IMR-90 (cell line): ENCODE results near the gene CAV2. TPM values are rescaled to one million over a fixed set of nuclear protein-coding genes. Genes with fewer than 3 reads are reported as not detected.
A peak's percentile ranks its signal among the peaks of the same experiment; 100 is the strongest.

Experiments used
- ATAC-seq: fragments of 200-7000 bp; cut with Tn5 transposase; 2 replicates; pipeline ENCODE4 v1.9.1; 2020; ENCODE audit warnings: low read depth, mild to moderate bottlenecking, moderate library complexity
- BruUV-seq: library from RNA; stranded (reverse); fragments of 400-500 nt; replicated peaks from 2 replicates; lab custom pipeline; 2021; lab: Mats Ljungman, UMichigan
- CTCF ChIA-PET: fragments of 300-600 bp; formaldehyde crosslinking; extraction: SDS; loops from one replicate; lab custom pipeline; 2021; ENCODE audit warnings: antibody characterized with exemption; lab: Yijun Ruan, JAX
- POLR2A ChIA-PET: fragments of 300-600 bp; sonication (Branson Sonifier 250); formaldehyde crosslinking; loops from one replicate; lab custom pipeline; 2022; ENCODE audit warnings: antibody characterized with exemption; ENCODE audit not compliant: unreplicated experiment; lab: Charles Lee
- DNase-seq: peaks from one replicate; pipeline ENCODE4 v3.0.0; 2013
- H2AFZ ChIP-seq: replicated peaks from 2 replicates; pipeline ENCODE3; 2013; ENCODE audit warnings: low read length, mild to moderate bottlenecking; ENCODE audit not compliant: poor library complexity
- H2AK5ac ChIP-seq: 2 replicates; pipeline ENCODE4 v1.6.1; 2013; ENCODE audit warnings: low read depth, low read length, inconsistent platforms
- H2AK9ac ChIP-seq: replicated peaks from 2 replicates; pipeline ENCODE3; 2013; ENCODE audit warnings: mild to moderate bottlenecking, low read depth, low read length, moderate library complexity; ENCODE audit not compliant: poor library complexity
- H2BK120ac ChIP-seq: 2 replicates; pipeline ENCODE4 v1.6.1; 2013; ENCODE audit warnings: low read depth, low read length, inconsistent platforms
- H2BK15ac ChIP-seq: 3 replicates; pipeline ENCODE4 v1.6.1; 2013; ENCODE audit warnings: low read depth, low read length, inconsistent platforms
- H2BK20ac ChIP-seq: 2 replicates; pipeline ENCODE4 v1.6.1; 2013; ENCODE audit warnings: low read depth, mild to moderate bottlenecking, inconsistent platforms, low read length, moderate library complexity
- H2BK5ac ChIP-seq: 2 replicates; pipeline ENCODE4 v1.6.1; 2013; ENCODE audit warnings: mild to moderate bottlenecking, low read depth, low read length, inconsistent platforms; ENCODE audit not compliant: poor library complexity, severe bottlenecking
- H3K14ac ChIP-seq: replicated peaks from 2 replicates; pipeline ENCODE4 v1.6.1; 2013; ENCODE audit warnings: low read depth, low read length, inconsistent platforms
- H3K18ac ChIP-seq: 2 replicates; pipeline ENCODE4 v1.6.1; 2013; ENCODE audit warnings: low read depth, low read length, control low read depth
- H3K23ac ChIP-seq: 2 replicates; pipeline ENCODE4 v1.6.1; 2013; ENCODE audit warnings: low read depth, low read length, inconsistent platforms
- H3K27ac ChIP-seq: 2 replicates; pipeline ENCODE4 v1.5.1; 2013; ENCODE audit warnings: mild to moderate bottlenecking, control low read depth, low read length; ENCODE audit not compliant: insufficient read depth
- H3K27me3 ChIP-seq: 2 replicates; pipeline ENCODE4 v1.6.1; 2013; ENCODE audit warnings: low read length; ENCODE audit not compliant: control insufficient read depth, insufficient read depth
- H3K36me3 ChIP-seq: 2 replicates; pipeline ENCODE4 v1.6.1; 2013; ENCODE audit warnings: low read length, mixed read lengths; ENCODE audit not compliant: control insufficient read depth, insufficient read depth
- H3K4ac ChIP-seq: 2 replicates; pipeline ENCODE4 v1.6.1; 2013; ENCODE audit warnings: low read depth, low read length, inconsistent platforms
- H3K4me1 ChIP-seq: 2 replicates; pipeline ENCODE4 v1.6.1; 2013; ENCODE audit warnings: low read length, mixed read lengths; ENCODE audit not compliant: control insufficient read depth, insufficient read depth
- H3K4me2 ChIP-seq: 2 replicates; pipeline ENCODE4 v1.6.1; 2013; ENCODE audit warnings: low read depth, mild to moderate bottlenecking, control low read depth, low read length, moderate library complexity
- H3K4me3 ChIP-seq: 2 replicates; pipeline ENCODE4 v1.5.1; 2013; ENCODE audit warnings: low read depth, mild to moderate bottlenecking, control low read depth, low read length, moderate library complexity; ENCODE audit not compliant: insufficient read depth
- H3K56ac ChIP-seq: 2 replicates; pipeline ENCODE4 v1.6.1; 2013; ENCODE audit warnings: low read length, inconsistent platforms; ENCODE audit not compliant: insufficient read depth; ENCODE audit errors: extremely low read depth
- H3K79me1 ChIP-seq, 2 experiments: 2 replicates each; pipeline ENCODE4 v1.6.1; 2013; ENCODE audit warnings: low read length in 2 of 2, inconsistent platforms in 1 of 2, low read depth in 1 of 2
- H3K9ac ChIP-seq: 2 replicates; pipeline ENCODE4 v1.6.1; 2013; ENCODE audit warnings: low read depth, low read length, control low read depth
- H3K9me1 ChIP-seq: 2 replicates; pipeline ENCODE4 v1.6.1; 2013; ENCODE audit warnings: low read length, inconsistent platforms; ENCODE audit not compliant: insufficient read depth
- H3K9me3 ChIP-seq: 2 replicates; pipeline ENCODE4 v1.6.1; 2013; ENCODE audit warnings: low read length; ENCODE audit not compliant: control insufficient read depth, insufficient read depth
- H4K20me1 ChIP-seq: 2 replicates; pipeline ENCODE4 v1.6.1; 2013; ENCODE audit warnings: low read length, inconsistent platforms; ENCODE audit not compliant: insufficient read depth
- H4K5ac ChIP-seq: 2 replicates; pipeline ENCODE4 v1.6.1; 2013; ENCODE audit warnings: mild to moderate bottlenecking, low read depth, low read length, control low read depth
- H4K8ac ChIP-seq, 2 experiments: 2 replicates each; pipeline ENCODE4 v1.6.1; 2013; ENCODE audit warnings: low read depth in 2 of 2, low read length in 2 of 2, control low read depth in 1 of 2, inconsistent platforms in 1 of 2
- H4K91ac ChIP-seq: 2 replicates; pipeline ENCODE4 v1.6.1; 2013; ENCODE audit warnings: low read depth, low read length, inconsistent platforms; ENCODE audit not compliant: insufficient read depth
- BHLHE40 ChIP-seq: fragments of 150-350 bp; IDR thresholded peaks from 2 replicates; pipeline ENCODE4 v1.6.1; 2016; ENCODE audit warnings: mild to moderate bottlenecking, low read depth, low read length
- CEBPB ChIP-seq: IDR thresholded peaks from 2 replicates; pipeline ENCODE4 v1.6.1; 2012; ENCODE audit warnings: low read depth, low read length, improper control_type of control experiment
- CHD1 ChIP-seq: IDR thresholded peaks from 2 replicates; pipeline ENCODE4 v1.6.1; 2012; ENCODE audit warnings: low read depth, low read length, improper control_type of control experiment
- FOS ChIP-seq: fragments of 150-350 bp; IDR thresholded peaks from 2 replicates; pipeline ENCODE4 v1.6.1; 2016; ENCODE audit warnings: low read depth, low read length
- MAFK ChIP-seq: IDR thresholded peaks from 2 replicates; pipeline ENCODE4 v1.6.1; 2012; ENCODE audit warnings: low read depth, low read length, improper control_type of control experiment
- MAZ ChIP-seq: IDR thresholded peaks from 2 replicates; pipeline ENCODE4 v1.6.1; 2012; ENCODE audit warnings: low read depth, mild to moderate bottlenecking, low read length, improper control_type of control experiment, moderate library complexity, borderline replicate concordance
- MXI1 ChIP-seq: IDR thresholded peaks from 2 replicates; pipeline ENCODE4 v1.6.1; 2012; ENCODE audit warnings: low read depth, mild to moderate bottlenecking, low read length, moderate library complexity, borderline replicate concordance
- NFE2L2 ChIP-seq: fragments of 150-350 bp; IDR thresholded peaks from 2 replicates; pipeline ENCODE4 v1.6.1; 2016; ENCODE audit warnings: low read depth, mild to moderate bottlenecking, low read length
- POLR2A ChIP-seq: IDR thresholded peaks from 2 replicates; pipeline ENCODE4 v1.6.1; 2012; ENCODE audit warnings: mild to moderate bottlenecking, low read depth, low read length
- RAD21 ChIP-seq: IDR thresholded peaks from 2 replicates; pipeline ENCODE4 v1.6.1; 2012; ENCODE audit warnings: low read length, improper control_type of control experiment
- RCOR1 ChIP-seq: IDR thresholded peaks from 2 replicates; pipeline ENCODE4 v1.6.1; 2012; ENCODE audit warnings: mild to moderate bottlenecking, low read length, improper control_type of control experiment; ENCODE audit not compliant: insufficient replicate concordance
- RFX5 ChIP-seq: IDR thresholded peaks from 2 replicates; pipeline ENCODE4 v1.8.0; 2012; ENCODE audit warnings: low read depth, mild to moderate bottlenecking, low read length, moderate library complexity
- SMC3 ChIP-seq: fragments of 150-350 bp; IDR thresholded peaks from 2 replicates; pipeline ENCODE4 v1.6.1; 2016; ENCODE audit warnings: low read depth, mild to moderate bottlenecking, antibody characterized with exemption, low read length, moderate library complexity
- WGBS, 2 experiments: methylation state at CpG; one replicate each; pipeline versions ENCODE4 v1.1.5 to v1.1.7; 2013; ENCODE audit warnings: missing lambda C conversion rate in 2 of 2; ENCODE audit not compliant: insufficient read length in 1 of 2; ENCODE audit errors: extremely low coverage in 2 of 2; 5-methylcytosine and 5-hydroxymethylcytosine counted together
- dilution Hi-C: fragments of 300-500 bp; cut with HindIII; formaldehyde crosslinking; loops from one replicate; pipeline ENCODE4 v1.14.3; 2018; ENCODE audit warnings: low sequenced_read_pairs; ENCODE audit not compliant: unreplicated experiment
- in situ Hi-C: fragments of 300-500 bp; cut with MboI; formaldehyde crosslinking; loops from 3 replicates; pipeline ENCODE4 v1.14.3; 2019; ENCODE audit warnings: low sequenced_read_pairs, inconsistent platforms, mixed read lengths
- intact Hi-C: fragments of 100-400 bp; cut with micrococcal nuclease; formaldehyde crosslinking; loops from 2 replicates; pipeline ENCODE4 v1.10.0; 2022
- polyA plus RNA-seq, 3 experiments: library from polyadenylated mRNA; depleted of rRNA; stranded (reverse); fragments of >200 nt; gene quantifications; 2 replicates each; pipeline ENCODE4 v1.2.3, GENCODE V29; 2012; ENCODE audit warnings: low replicate concordance in 1 of 3
- total RNA-seq: library from RNA; depleted of rRNA; stranded (reverse); fragments of >200 nt; gene quantifications from 2 replicates; pipeline ENCODE4 v1.2.3, GENCODE V29; 2012
- TF ChIP-seq, protein P1 (sequence below): fragments of 150-350 bp; IDR thresholded peaks from 2 replicates; pipeline ENCODE4 v1.6.1; 2017; ENCODE audit warnings: mild to moderate bottlenecking, antibody characterized with exemption, low read length, low read depth
- TF ChIP-seq, protein P2 (sequence below): conservative IDR thresholded peaks from 2 replicates; pipeline ENCODE4 v1.5.1; 2012; ENCODE audit warnings: mild to moderate bottlenecking, low read depth, low read length, improper control_type of control experiment
- TF ChIP-seq, protein P3 (sequence below): fragments of 150-350 bp; IDR thresholded peaks from 2 replicates; pipeline ENCODE4 v1.6.1; 2016; ENCODE audit warnings: low read depth, mild to moderate bottlenecking, low read length, moderate library complexity, borderline replicate concordance

Gene CAV2
- total and polyA plus RNA-seq, 2 of the 4 experiments (the other 2 are of a cell fraction): 199 to 265 TPM

DNA sequence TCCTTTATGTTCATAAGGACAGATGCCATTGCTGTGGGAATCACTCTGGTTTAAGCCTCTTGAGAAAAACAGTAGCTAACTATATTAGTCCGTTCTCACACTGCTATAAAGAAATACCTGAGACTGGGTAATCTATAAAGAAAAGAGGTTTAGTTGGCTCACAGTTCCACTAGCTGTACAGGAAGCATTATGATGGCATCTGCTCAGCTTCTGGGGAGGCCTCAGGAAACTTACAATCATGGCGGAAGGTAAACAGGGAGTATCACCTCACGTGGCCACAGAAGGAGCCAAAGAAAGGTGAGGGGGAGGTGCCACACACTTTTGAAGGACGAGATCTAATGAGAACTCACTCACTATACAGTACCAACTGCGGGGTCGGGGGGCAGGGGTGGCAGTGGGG is 2.9 kb upstream of the CAV2 start:
- no peak for ATAC-seq
- ChIA-PET CTCF (no interaction called here), POLR2A (no interaction called here)
- peak overlapping the region; percentile 76; the same call in 1 of the 2 replicates for H2AK5ac ChIP-seq
- no CpG with 5 or more reads among the region's 6 CpGs for WGBS, 2 experiments
- H3K23ac ChIP-seq: no peak overlapping the region
- no peak overlapping the region for H4K8ac ChIP-seq
- no peak overlapping the region for H2BK5ac ChIP-seq
- H2BK15ac ChIP-seq: peak overlapping the region; percentile 75; the same call in 2 of the 3 replicates
- DNase-seq: no peak
- TF ChIP-seq MXI1 (no peak), POLR2A (no peak), MAFK (no peak), SMC3 (no peak), BHLHE40 (no peak), RFX5 (no peak), MAZ (no peak), NFE2L2 (no peak), CHD1 (no peak), RAD21 (no peak), CEBPB (no peak), RCOR1 (no peak), FOS (no peak)
- TF ChIP-seq, protein P1, sequence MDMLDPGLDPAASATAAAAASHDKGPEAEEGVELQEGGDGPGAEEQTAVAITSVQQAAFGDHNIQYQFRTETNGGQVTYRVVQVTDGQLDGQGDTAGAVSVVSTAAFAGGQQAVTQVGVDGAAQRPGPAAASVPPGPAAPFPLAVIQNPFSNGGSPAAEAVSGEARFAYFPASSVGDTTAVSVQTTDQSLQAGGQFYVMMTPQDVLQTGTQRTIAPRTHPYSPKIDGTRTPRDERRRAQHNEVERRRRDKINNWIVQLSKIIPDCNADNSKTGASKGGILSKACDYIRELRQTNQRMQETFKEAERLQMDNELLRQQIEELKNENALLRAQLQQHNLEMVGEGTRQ: no peak
- TF ChIP-seq, protein P2, sequence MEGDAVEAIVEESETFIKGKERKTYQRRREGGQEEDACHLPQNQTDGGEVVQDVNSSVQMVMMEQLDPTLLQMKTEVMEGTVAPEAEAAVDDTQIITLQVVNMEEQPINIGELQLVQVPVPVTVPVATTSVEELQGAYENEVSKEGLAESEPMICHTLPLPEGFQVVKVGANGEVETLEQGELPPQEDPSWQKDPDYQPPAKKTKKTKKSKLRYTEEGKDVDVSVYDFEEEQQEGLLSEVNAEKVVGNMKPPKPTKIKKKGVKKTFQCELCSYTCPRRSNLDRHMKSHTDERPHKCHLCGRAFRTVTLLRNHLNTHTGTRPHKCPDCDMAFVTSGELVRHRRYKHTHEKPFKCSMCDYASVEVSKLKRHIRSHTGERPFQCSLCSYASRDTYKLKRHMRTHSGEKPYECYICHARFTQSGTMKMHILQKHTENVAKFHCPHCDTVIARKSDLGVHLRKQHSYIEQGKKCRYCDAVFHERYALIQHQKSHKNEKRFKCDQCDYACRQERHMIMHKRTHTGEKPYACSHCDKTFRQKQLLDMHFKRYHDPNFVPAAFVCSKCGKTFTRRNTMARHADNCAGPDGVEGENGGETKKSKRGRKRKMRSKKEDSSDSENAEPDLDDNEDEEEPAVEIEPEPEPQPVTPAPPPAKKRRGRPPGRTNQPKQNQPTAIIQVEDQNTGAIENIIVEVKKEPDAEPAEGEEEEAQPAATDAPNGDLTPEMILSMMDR: no peak
- TF ChIP-seq, protein P3, sequence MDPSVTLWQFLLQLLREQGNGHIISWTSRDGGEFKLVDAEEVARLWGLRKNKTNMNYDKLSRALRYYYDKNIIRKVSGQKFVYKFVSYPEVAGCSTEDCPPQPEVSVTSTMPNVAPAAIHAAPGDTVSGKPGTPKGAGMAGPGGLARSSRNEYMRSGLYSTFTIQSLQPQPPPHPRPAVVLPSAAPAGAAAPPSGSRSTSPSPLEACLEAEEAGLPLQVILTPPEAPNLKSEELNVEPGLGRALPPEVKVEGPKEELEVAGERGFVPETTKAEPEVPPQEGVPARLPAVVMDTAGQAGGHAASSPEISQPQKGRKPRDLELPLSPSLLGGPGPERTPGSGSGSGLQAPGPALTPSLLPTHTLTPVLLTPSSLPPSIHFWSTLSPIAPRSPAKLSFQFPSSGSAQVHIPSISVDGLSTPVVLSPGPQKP: no peak
- peak overlapping the region; percentile 57; the same call in 1 of the 2 replicates for H2BK20ac ChIP-seq
- H3K4ac ChIP-seq: no peak overlapping the region
- H3K36me3 ChIP-seq: no peaks in the 10 kb centered on the region; the same call in 1 of the 2 replicates
- H2AK9ac ChIP-seq: no peak overlapping the region
- in situ Hi-C loops: no loop called here
- intact Hi-C loops: loop anchor here (10.0 kb wide), 1 partner anchor 52 kb away; no protein-coding TSS in a partner anchor
- no TSS peak for BruUV-seq
- no peaks in the 10 kb centered on the region for H3K27me3 ChIP-seq
- H3K9ac ChIP-seq: no peak overlapping the region
- H3K14ac ChIP-seq: no peak overlapping the region
- H4K91ac ChIP-seq: peak overlapping the region; percentile 71
- H3K27ac ChIP-seq: no peak overlapping the region
- H3K9me3 ChIP-seq: no peaks in the 10 kb centered on the region
- peak overlapping the region; percentile 65 for H2BK120ac ChIP-seq
- H2AFZ ChIP-seq: no peak overlapping the region
- H3K9me1 ChIP-seq: peaks cover 8% of the 10 kb centered on the region
- H4K20me1 ChIP-seq: no peaks in the 10 kb centered on the region
- H3K4me3 ChIP-seq: no peak overlapping the region
- H3K18ac ChIP-seq: no peak overlapping the region
- H3K4me1 ChIP-seq: peaks cover 13% of the 10 kb centered on the region
- no peak overlapping the region for H4K5ac ChIP-seq
- no peak overlapping the region for H3K4me2 ChIP-seq
- dilution Hi-C loops: no loop called here
- H3K56ac ChIP-seq: no peak overlapping the region
- H3K79me1 ChIP-seq: peaks cover 5 to 17% of the 10 kb centered on the region in 2 experiments; a peak in 3 of 4 replicates
